Measurements from ENCODE around the gene PPP2R2C.

PPP2R2C gene

DNA sequence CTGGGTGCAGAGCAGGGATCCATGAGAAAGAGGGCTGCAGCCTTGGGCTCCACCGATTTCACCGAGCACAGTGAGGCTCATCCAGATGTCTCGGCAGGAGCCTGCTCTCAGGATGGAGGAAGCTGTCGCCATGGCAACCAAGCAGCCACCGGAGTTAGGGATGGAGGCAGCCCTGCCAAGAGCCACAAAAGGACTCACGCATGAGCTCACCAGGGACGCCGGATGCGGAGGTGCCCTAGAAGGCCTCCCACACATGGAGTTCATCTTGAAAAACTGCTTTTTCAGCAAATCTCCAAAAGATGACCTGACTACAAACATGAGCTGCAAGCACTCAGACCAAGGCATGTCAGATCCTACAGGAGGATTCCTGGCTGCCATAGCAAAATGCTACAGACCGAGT, 112.0 kb downstream of the PPP2R2C start:
- no peak for DNase-seq

DNA sequence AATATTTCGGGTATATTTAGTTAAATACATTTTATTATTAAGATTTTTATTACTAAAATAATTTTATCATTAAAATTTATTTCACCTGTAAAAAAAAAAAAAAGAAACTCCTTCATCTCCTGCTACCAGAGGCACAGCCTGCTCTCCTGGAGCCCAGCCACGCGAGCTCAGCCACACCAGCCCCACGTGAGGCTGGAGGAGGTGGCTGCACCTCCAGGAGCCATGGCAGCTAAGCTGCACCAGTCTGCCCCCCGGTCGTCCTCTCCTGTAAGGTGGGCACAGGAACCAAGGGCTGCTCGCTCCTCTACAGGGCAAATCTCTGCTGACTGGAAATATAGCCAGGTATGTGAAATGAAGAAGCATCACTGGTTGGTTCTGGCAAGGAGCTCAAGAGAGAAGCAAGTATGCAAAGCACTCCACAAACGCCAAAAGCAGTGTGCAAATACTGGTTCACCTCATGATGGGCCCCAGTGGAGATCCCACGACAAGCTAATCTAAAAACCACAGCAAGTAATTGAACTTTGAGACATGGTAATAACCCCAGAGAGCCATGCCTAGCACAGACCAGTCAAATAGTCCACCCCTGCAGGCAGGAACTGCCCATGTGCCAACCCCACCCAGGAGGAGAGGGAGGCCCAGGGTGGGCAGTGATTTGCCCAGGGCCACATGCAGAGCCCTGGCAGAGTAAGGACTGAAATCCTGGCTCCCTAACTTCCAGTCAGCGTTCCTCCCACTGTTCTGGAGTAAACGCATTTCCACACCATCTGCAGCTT, 112.7 kb downstream of the PPP2R2C start:
- DNase-seq, result no peak

DNA sequence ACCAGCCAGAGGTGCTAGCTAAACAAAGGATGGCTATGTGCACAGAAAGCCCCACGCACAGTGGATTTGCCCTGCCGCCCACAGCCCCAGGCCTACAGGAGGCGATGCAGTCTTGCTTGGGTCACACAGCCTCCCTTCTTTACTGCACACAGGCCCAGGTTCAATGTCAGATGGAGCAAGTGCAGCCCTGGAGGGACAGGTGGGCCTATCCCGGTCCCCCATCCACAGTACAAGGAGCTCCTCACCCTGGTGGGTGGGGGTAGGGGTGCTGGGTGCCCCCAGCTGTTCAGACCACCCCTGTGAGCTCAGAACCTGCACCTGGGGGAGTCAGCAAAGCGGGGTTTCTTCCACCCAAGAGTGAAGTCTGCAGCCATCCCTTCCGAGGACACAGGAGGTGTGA, 114.9 kb downstream of the PPP2R2C start:
- no peak for DNase-seq

DNA sequence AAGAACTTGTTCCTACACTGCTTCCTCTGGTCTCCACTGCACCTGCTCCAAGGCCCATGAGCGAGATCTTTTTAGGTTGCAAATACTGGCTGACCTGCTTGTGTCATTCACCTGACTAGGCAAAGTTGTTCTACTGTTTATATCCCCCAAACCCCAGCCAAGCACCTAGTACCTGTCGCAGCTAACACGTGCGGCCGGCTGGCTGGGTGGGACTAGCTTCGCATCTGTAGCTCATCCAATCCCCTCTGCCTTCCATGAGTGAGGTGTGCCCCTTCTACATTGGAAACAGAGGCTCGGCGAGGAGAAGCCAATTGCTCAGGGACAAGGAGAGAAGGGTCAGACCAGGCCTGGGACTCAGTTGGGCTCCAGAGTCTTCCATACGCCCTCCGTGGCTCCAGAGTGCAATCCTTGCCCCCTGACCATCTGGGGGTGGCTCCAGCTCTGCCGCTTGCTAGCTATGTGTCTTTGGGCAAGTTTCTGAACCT, 116.3 kb downstream of the PPP2R2C start:
- no peak for DNase-seq

GRCh38 chr4:6355052-6355451, 117.4 kb downstream of the PPP2R2C start:
- DNase-seq, result no peak

DNA sequence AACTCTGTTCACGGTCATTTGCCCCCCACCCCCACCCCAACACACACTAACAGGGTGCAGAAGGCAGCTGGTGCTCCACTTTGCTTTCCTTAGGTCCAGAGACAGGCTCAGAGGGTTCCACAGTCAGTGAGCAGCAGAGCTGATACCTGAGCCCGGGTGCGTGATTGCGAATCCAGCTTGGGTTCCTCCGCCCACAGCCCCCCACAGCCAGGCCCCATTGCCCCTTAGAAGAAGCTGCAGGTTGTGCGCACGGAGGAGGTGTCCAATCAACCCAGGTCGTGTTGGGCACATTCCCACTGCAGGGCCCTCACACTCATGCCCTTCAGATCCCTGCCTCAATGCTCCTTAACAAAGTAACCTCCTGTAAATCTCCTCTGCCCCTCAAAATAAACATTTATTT, 117.8 kb downstream of the PPP2R2C start:
- DNase-seq, result no peak

DNA sequence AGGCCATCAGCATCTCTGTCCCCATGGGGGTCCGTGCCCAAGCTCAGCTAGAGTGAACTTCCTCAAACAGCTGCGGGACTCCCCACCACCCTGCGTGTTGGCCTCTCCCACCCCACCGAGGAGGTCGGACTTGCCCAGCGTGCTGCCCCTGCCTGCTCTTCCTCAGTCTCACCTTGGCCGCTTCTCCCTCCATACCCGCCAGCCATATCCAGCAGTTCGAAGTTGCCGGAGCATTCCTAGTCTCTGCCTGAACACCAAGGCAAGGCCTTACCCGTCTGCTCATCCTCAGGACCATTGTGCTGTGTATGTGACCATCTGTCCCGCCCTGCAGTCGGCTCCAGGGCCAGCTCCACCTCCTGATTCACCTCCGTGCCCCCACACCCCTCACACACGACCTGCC, 118.3 kb downstream of the PPP2R2C start:
- DNase-seq, result no peak

DNA sequence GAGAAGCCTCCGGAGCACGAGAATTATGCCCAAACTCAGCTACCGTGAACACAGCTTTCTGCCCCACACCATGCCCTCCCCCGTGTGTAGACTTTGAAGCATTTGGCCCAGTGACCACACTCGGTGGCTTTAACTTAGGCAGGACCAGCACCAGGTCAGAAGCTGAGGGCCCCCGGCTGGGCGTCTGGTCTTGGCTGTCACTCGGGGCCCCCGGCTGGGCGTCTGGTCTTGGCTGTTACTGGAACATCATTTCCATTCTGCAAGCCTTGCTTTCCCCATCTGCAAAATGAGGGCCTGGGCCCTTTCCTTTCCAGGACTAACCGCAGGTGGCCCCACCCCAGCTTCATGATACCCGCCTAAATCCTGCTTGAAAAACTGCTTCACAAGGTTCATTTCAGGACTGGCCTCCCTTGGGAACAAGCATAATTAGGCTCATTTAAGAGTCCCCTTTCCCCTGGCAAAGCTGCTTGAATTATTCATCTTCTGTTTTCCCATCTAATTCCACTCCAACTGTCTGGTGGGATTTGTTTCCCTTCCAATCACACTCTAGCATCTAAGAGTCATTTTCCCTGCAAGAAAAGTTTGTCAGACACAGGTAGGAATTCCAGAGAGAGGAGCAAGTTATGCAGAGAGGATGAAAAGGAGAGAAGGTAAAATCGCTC, 120.3 kb downstream of the PPP2R2C start:
- no peak for DNase-seq

- DNase-seq, result no peak
These were observed 121.0 kb downstream of the PPP2R2C start for GRCh38 chr4:6351246-6352000.

GRCh38 chr4:6350646-6351045, 121.8 kb downstream of the PPP2R2C start:
- DNase-seq, result no peak

DNA sequence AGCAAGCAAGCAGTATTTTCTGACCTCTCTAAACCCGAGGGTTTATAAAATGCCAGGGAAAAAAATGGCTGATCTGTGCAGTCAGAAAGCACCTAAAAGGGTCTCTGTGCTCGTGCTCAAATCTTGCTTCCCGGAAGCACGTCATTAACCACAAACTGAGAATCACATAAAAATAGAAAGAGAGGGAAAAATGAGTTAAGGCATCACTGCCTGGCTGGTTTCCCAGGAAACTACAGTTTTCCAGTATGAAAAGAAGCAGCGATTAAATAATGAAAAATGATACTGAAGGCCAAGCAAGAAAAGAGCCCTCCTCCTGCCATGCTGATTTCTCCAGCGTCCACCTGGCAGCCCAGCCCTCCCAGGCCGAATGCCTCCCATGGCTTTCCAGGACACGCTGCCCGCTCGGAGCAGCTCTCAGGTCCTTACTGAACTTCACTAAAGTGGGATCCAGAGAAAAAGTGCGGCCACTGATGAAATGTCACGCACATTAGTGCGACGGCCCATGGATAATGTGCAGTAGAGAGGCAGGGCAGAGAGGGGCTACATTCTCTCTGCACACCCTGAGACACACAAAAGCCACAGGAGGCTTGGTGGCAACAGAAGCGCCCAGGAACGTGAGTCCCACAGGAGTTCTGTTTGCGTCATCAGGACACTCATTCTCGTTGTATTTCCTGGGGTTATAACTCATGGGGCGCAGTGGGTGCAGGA, 122.4 kb downstream of the PPP2R2C start:
- no peak for DNase-seq

GRCh38 chr4:6348408-6348807, 124.0 kb downstream of the PPP2R2C start:
- no peak for DNase-seq

- DNase-seq, result no peak
These were observed 124.8 kb downstream of the PPP2R2C start for GRCh38 chr4:6347511-6348045.

DNA sequence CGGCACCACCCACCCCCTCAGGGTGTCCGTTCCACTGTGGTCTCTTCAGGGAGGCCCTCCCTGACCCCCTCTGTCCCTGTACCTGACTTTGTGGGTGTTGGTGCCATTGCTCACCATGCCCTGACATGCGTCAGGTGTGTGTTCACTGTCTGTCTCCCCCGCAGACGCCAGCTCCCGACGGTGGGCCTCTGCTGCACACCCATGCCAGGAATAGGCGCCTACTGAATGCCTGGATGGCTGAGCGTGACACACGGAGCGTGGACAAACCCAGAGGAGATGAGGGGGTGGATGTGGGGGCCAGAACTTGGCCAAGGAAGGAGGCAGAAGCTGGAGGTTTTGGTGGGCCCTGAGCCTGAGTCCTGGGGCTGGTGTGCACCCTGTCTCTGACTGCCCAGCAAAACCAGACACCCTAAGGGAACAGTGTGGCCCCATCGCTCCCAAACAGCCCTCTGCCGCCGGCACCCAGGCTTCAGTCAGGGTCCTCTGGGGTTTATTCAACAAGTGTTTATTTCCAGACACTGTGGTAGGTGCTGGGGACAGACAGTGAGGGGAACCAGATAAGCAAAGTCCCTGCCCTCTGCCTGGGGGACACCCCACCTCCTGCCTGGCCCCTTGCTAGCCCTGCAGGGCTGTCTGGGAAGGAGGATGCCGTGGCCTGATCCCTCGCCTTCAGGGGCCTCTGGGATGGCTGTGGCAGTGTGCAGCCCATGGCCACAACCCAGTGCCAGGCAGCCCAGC, 125.9 kb downstream of the PPP2R2C start:
- no peak for DNase-seq

- DNase-seq, result no peak
These were observed 126.5 kb downstream of the PPP2R2C start for GRCh38 chr4:6345866-6346265.

DNA sequence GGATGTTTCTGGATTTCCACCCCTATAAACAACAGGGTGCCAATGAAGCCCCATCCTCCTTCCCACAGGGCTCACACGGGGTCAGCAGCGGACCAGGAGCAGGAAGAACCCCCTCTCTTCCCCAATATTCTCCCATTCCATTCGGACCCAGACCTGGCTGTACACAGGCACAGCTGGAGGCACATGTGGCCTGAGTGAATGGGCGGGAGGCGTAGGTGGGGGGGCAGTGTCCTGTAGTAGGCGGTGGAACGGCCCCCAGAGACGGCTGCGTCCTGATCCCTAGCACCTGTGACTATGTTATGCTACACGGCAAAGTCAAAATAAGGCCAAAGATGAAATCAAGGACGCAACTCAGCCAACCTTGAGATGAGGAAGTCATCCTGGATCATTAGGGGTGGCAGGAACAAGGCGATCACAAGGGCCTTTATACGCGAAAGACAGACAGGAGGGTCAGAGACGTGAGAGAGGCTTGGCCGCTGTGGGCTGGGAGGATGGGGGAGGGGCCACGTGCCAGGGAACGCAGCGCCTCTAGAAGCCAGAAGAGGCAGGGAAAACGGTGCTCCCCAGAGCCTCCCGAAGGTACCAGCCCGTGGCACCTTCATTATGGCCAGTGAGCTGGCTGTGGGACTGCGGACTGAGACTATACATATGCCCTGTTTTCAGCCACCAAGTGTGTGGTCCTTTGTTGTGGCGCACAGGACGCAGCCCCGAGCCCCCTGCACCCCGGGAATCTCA, 127.2 kb downstream of the PPP2R2C start:
- DNase-seq, result no peak

DNA sequence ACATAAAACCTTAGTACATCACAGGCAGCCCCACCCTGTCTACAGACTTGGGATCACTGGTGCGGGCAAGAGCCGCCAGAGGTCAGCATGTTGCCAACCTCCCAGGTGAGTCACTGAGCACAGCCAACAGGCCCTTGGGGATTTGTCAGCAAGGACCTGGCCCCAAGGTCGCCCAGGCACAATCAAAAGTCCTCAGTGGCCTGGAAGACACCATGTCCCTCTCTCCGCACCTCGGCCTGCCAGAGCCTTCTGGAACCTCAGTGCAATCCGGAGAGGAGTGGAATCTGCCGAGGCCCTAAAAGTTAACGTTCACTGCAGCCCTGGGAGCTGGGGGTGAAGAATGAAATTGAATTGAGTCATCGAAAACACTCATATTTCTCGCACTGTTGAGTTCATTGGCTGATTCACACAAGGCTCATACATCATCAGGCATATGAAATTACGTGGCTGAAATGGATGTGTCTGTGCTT, 128.4 kb downstream of the PPP2R2C start:
- DNase-seq, result no peak

GRCh38 chr4:6342530-6343293, 129.7 kb downstream of the PPP2R2C start:
- no peak for DNase-seq

DNA sequence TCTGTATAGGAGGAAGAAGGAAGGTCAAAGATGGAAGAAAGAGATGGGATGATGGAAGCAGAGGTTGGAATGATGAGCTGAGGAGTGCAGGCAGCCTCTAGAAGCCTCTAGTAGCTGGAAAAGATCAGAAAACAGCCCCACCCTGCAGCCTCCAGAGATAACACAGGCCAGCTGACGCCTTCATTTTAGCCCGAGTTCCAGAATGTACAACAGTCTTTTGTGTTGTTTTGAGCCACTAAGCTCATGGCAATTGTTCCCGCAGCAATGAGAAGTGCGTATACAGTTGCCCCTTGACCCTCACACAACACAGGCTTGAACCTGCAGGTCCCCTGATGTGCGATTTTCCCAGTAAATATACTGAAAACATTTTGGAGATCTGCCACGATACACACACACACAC, 130.7 kb downstream of the PPP2R2C start:
- DNase-seq, result no peak

GRCh38 chr4:6340446-6341015, 131.9 kb downstream of the PPP2R2C start:
- no peak for DNase-seq

All from CD4-positive, alpha-beta T cell treated with Interferon gamma for 1 hour (primary cell).